CD4-positive, alpha-beta T cell treated with Interleukin-10 for 1 hour (primary cell): ENCODE data around the gene GDF7.
A peak's percentile ranks its signal among the peaks of the same experiment; 100 is the strongest.

Experiments
- DNase-seq: peaks from one replicate; pipeline ENCODE4 v3.0.0-alpha.2; 2020

GDF7 gene

GRCh38 chr2:20666304-20667150 lies at the start of gene GDF7:
GDF7 (plus strand) TSS chr2:20667144; CDS start chr2:20667240, 96 bp downstream.
- DNase-seq: peak; percentile 28

- no peak for DNase-seq
Measured at GRCh38 chr2:20617892-20618467, 49.0 kb upstream of the GDF7 start.

- no peak for DNase-seq
Measured at GRCh38 chr2:20618468-20618885, 48.5 kb upstream of the GDF7 start.

GRCh38 chr2:20618886-20619521 lies 47.9 kb upstream of the GDF7 start:
- no peak for DNase-seq

GRCh38 chr2:20619624-20620024 lies 47.3 kb upstream of the GDF7 start:
- DNase-seq: no peak

GRCh38 chr2:20620271-20620681 lies 46.7 kb upstream of the GDF7 start:
- DNase-seq: no peak

- no peak for DNase-seq
Measured at GRCh38 chr2:20620696-20621365, 46.1 kb upstream of the GDF7 start.

- no peak for DNase-seq
Measured at GRCh38 chr2:20621366-20622295, 45.3 kb upstream of the GDF7 start.

GRCh38 chr2:20622296-20622686 lies 44.7 kb upstream of the GDF7 start:
- DNase-seq: no peak

- no peak for DNase-seq
Measured at GRCh38 chr2:20622731-20623130, 44.2 kb upstream of the GDF7 start.

- no peak for DNase-seq
Measured at GRCh38 chr2:20623241-20623640, 43.7 kb upstream of the GDF7 start.

GRCh38 chr2:20623741-20624155 lies 43.2 kb upstream of the GDF7 start:
- no peak for DNase-seq

GRCh38 chr2:20624156-20624883 lies 42.6 kb upstream of the GDF7 start:
- no peak for DNase-seq

- DNase-seq: no peak
Measured at GRCh38 chr2:20624884-20625485, 42.0 kb upstream of the GDF7 start.

GRCh38 chr2:20625491-20626391 lies 41.2 kb upstream of the GDF7 start:
- DNase-seq: no peak

- no peak for DNase-seq
Measured at GRCh38 chr2:20626392-20626697, 40.6 kb upstream of the GDF7 start.

GRCh38 chr2:20626698-20627513 lies 40.0 kb upstream of the GDF7 start:
- DNase-seq: no peak

GRCh38 chr2:20627712-20628380 lies 39.1 kb upstream of the GDF7 start:
- DNase-seq: no peak

- no peak for DNase-seq
Measured at GRCh38 chr2:20629181-20629580, 37.8 kb upstream of the GDF7 start.
